Hepatocyte (in vitro differentiated cells): Measurements from ENCODE around the gene CRIM1.

Experiments used
- EZH2 ChIP-seq: fragments of 200-600 bp; sonication (generic); IDR thresholded peaks from 2 replicates; pipeline ENCODE4 v1.6.1; 2016; ENCODE audit warnings: antibody characterized with exemption, mild to moderate bottlenecking, borderline replicate concordance
- EZH2phosphoT487 ChIP-seq: fragments of 200-600 bp; sonication (generic); IDR thresholded peaks from one replicate; pipeline ENCODE4 v1.6.1; 2018; ENCODE audit warnings: antibody characterized with exemption, mild to moderate bottlenecking, low read depth, moderate library complexity; ENCODE audit not compliant: unreplicated experiment, severe bottlenecking
- TF ChIP-seq, protein P1 (sequence below): fragments of 200-600 bp; sonication (generic); IDR thresholded peaks from 2 replicates; pipeline ENCODE4 v1.5.1; 2016; ENCODE audit warnings: antibody characterized with exemption, mild to moderate bottlenecking; ENCODE audit not compliant: poor library complexity

DNA sequence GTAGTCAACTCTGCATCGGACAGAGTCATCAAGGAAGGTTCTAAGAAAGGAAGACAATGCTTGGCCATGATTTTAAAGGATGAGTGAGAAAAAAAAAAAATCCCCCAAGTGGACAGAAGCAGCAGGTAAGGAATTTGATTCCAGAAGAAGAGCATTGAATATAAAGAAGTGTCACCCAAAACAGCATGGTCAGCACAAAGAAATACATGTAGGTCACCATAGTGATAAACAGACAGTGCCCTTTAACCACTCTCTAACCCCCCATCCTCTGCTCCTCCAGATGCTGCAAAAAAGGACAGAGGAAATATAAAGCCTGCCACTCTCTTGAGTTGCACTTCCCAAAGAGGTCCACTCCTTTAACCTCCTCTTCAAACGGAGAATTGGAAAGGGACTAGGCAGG lies 219.0 kb downstream of the CRIM1 start:
- TF ChIP-seq, protein P1, sequence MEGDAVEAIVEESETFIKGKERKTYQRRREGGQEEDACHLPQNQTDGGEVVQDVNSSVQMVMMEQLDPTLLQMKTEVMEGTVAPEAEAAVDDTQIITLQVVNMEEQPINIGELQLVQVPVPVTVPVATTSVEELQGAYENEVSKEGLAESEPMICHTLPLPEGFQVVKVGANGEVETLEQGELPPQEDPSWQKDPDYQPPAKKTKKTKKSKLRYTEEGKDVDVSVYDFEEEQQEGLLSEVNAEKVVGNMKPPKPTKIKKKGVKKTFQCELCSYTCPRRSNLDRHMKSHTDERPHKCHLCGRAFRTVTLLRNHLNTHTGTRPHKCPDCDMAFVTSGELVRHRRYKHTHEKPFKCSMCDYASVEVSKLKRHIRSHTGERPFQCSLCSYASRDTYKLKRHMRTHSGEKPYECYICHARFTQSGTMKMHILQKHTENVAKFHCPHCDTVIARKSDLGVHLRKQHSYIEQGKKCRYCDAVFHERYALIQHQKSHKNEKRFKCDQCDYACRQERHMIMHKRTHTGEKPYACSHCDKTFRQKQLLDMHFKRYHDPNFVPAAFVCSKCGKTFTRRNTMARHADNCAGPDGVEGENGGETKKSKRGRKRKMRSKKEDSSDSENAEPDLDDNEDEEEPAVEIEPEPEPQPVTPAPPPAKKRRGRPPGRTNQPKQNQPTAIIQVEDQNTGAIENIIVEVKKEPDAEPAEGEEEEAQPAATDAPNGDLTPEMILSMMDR: no peak
- no peak for TF ChIP-seq EZH2
- TF ChIP-seq EZH2phosphoT487: no peak
